Esophagus muscularis mucosa (tissue), 4 donors: ENCODE results near the gene ABHD17B.

Experiments
- EP300 ChIP-seq: sonication (generic); formaldehyde crosslinking; IDR thresholded peaks from one replicate; pipeline ENCODE4 v1.6.1; 2017; ENCODE audit warnings: antibody characterized with exemption
- POLR2A ChIP-seq: fragments of 450-650 bp; IDR thresholded peaks from one replicate; pipeline ENCODE4 v1.6.1; 2017; ENCODE audit warnings: antibody characterized with exemption, moderate library complexity, mild to moderate bottlenecking, low read depth
- POLR2AphosphoS5 ChIP-seq, 2 donors: sonication (generic); formaldehyde crosslinking; IDR thresholded peaks; one replicate each; pipeline ENCODE4 v1.6.1; 2017; ENCODE audit warnings: antibody characterized with exemption in 2 of 2
- TF ChIP-seq, protein P1 (sequence below), 3 experiments: fragments of 200-600 bp in 2 of 3; fragments of 450-650 bp in 1 of 3; sonication (generic) in 2 of 3; IDR thresholded peaks; one replicate each; pipeline ENCODE4 v1.5.1; 2017 to 2019; ENCODE audit warnings: antibody characterized with exemption in 3 of 3, mild to moderate bottlenecking in 2 of 3, moderate library complexity in 1 of 3

GRCh38 chr9:71858812-71859211 lies 52.2 kb downstream of the ABHD17B start:
- TF ChIP-seq, protein P1, sequence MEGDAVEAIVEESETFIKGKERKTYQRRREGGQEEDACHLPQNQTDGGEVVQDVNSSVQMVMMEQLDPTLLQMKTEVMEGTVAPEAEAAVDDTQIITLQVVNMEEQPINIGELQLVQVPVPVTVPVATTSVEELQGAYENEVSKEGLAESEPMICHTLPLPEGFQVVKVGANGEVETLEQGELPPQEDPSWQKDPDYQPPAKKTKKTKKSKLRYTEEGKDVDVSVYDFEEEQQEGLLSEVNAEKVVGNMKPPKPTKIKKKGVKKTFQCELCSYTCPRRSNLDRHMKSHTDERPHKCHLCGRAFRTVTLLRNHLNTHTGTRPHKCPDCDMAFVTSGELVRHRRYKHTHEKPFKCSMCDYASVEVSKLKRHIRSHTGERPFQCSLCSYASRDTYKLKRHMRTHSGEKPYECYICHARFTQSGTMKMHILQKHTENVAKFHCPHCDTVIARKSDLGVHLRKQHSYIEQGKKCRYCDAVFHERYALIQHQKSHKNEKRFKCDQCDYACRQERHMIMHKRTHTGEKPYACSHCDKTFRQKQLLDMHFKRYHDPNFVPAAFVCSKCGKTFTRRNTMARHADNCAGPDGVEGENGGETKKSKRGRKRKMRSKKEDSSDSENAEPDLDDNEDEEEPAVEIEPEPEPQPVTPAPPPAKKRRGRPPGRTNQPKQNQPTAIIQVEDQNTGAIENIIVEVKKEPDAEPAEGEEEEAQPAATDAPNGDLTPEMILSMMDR (IDR thresholded peaks at IDR 0.05): no peak
- no peak for TF ChIP-seq POLR2A
- no peak for TF ChIP-seq POLR2AphosphoS5 (IDR thresholded peaks at IDR 0.05)
- no peak for TF ChIP-seq EP300
